GM19099 (cell line): Measurements from ENCODE around the gene HLA-DMB.

Experiments used
- POLR2A ChIP-seq: IDR thresholded peaks from 3 replicates; pipeline ENCODE4 v1.6.1; 2011; ENCODE audit warnings: low read depth; ENCODE audit not compliant: insufficient read length; ENCODE audit errors: extremely low read depth

Gene HLA-DMB

GRCh38 chr6:32940656-32941213 is at the start of gene HLA-DMB:
HLA-DMB (minus strand) TSS chr6:32941028; CDS start chr6:32940807, 221 bp downstream.
- peak; percentile 83 for TF ChIP-seq POLR2A

GRCh38 chr6:32989368-32989767 is 48.5 kb upstream of the HLA-DMB start:
- TF ChIP-seq POLR2A, result no peak

- TF ChIP-seq POLR2A, result no peak
Observed at GRCh38 chr6:32984622-32985389, 44.0 kb upstream of the HLA-DMB start.

- no peak for TF ChIP-seq POLR2A
Observed at GRCh38 chr6:32983964-32984621, 43.3 kb upstream of the HLA-DMB start.

- TF ChIP-seq POLR2A, result no peak
Observed at GRCh38 chr6:32983493-32983848, 42.6 kb upstream of the HLA-DMB start.

GRCh38 chr6:32982702-32983492 is 42.1 kb upstream of the HLA-DMB start:
- TF ChIP-seq POLR2A, result no peak

- no peak for TF ChIP-seq POLR2A
Observed at GRCh38 chr6:32982084-32982701, 41.4 kb upstream of the HLA-DMB start.

- TF ChIP-seq POLR2A, result no peak
Observed at GRCh38 chr6:32980488-32981038, 39.7 kb upstream of the HLA-DMB start.

GRCh38 chr6:32979720-32980487 is 39.1 kb upstream of the HLA-DMB start:
- peak; percentile 10 for TF ChIP-seq POLR2A

GRCh38 chr6:32977953-32978324 is 37.1 kb upstream of the HLA-DMB start:
- TF ChIP-seq POLR2A, result no peak

GRCh38 chr6:32977272-32977952 is 36.6 kb upstream of the HLA-DMB start:
- no peak for TF ChIP-seq POLR2A

- no peak for TF ChIP-seq POLR2A
Observed at GRCh38 chr6:32976334-32977069, 35.7 kb upstream of the HLA-DMB start.

GRCh38 chr6:32975886-32976285 is 35.1 kb upstream of the HLA-DMB start:
- TF ChIP-seq POLR2A, result no peak
